Thyroid gland (tissue), 4 donors: ENCODE results near the gene EPHX1. TPM values are rescaled to one million over a fixed set of nuclear protein-coding genes. Genes with fewer than 3 reads are reported as not detected.

ENCODE experiments used
- DNase-seq, 2 donors: peaks; one replicate each; pipeline ENCODE4 v3.0.0-alpha.2; 2019
- H3K27ac ChIP-seq, 3 donors: fragments of 200-600 bp; sonication (generic); 1 replicate in 2 of 3; 2 replicates in 1 of 3; pipeline ENCODE4 v1.5.1; 2016 to 2019; ENCODE audit warnings: mild to moderate bottlenecking in 1 of 3, moderate library complexity in 1 of 3
- H3K27me3 ChIP-seq: fragments of 200-600 bp; sonication (generic); one replicate; pipeline ENCODE4 v1.5.1; 2019
- H3K36me3 ChIP-seq, 2 donors: fragments of 200-600 bp; sonication (generic); one replicate each; pipeline ENCODE4 v1.5.1; 2016 to 2019
- H3K4me1 ChIP-seq, 2 donors: fragments of 200-600 bp; sonication (generic); one replicate each; pipeline ENCODE4 v1.5.1; 2017 to 2019
- H3K4me3 ChIP-seq, 3 donors: fragments of 200-600 bp; sonication (generic); replicated peaks in 1 of 3; 1 replicate in 2 of 3; 2 replicates in 1 of 3; pipeline ENCODE4 v1.5.1; 2016; ENCODE audit warnings: mild to moderate bottlenecking in 1 of 3
- H3K9me3 ChIP-seq: fragments of 200-600 bp; sonication (generic); one replicate; pipeline ENCODE4 v1.5.1; 2017
- CTCF ChIP-seq, 6 experiments: fragments of 200-600 bp in 3 of 6; fragments of 450-650 bp in 3 of 6; sonication (generic) in 3 of 6; IDR thresholded peaks; one replicate each; pipeline ENCODE4 v1.5.1; 2016 to 2019; ENCODE audit warnings: antibody characterized with exemption in 6 of 6, mild to moderate bottlenecking in 2 of 6, inconsistent platforms in 1 of 6, moderate library complexity in 1 of 6
- POLR2A ChIP-seq, 2 donors: fragments of 450-650 bp; IDR thresholded peaks; one replicate each; pipeline ENCODE4 v1.6.1; 2017; ENCODE audit warnings: antibody characterized with exemption in 2 of 2, mild to moderate bottlenecking in 2 of 2, moderate library complexity in 1 of 2
- WGBS, 2 donors: methylation state at CpG; one replicate each; pipeline ENCODE4 v1.1.5; 2017; 5-methylcytosine and 5-hydroxymethylcytosine counted together
- intact Hi-C: fragments of 100-400 bp; cut with DNase I; formaldehyde crosslinking; loops from one replicate; pipeline ENCODE4 v1.15.1; 2023
- total RNA-seq, 4 donors: library from RNA; depleted of rRNA; stranded (reverse); fragments of >200 nt; gene quantifications; one replicate each; pipeline ENCODE4 v1.2.3, GENCODE V29; 2016

The EPHX1 gene
- total RNA-seq, 4 donors from 2014 or later = 297 to 533 (median 441) TPM

- Histone ChIP-seq H3K27me3 (no peaks in the 10 kb centered on the region), H3K9me3 (no peaks in the 10 kb centered on the region), H3K27ac (no peak overlapping the region), H3K4me3 (no peak overlapping the region), H3K4me1 (no peaks in the 10 kb centered on the region), H3K36me3 (peaks cover 15 to 25% of the 10 kb centered on the region in 2 donors)
- intact Hi-C loops = no loop called here
- WGBS, 2 donors = 95 to 97% methylated on average over 7 of the region's 7 CpGs
- no peak for TF ChIP-seq CTCF (IDR thresholded peaks at IDR 0.05)
- no peak for TF ChIP-seq POLR2A (IDR thresholded peaks at IDR 0.05)
- DNase-seq = no peak
Measured at GRCh38 chr1:225850370-225850769, 40.4 kb downstream of the EPHX1 start.

GRCh38 chr1:225851805-225852204 is 41.9 kb downstream of the EPHX1 start:
- H3K27me3 ChIP-seq = no peaks in the 10 kb centered on the region
- H3K4me3 ChIP-seq = no peak overlapping the region
- H3K27ac ChIP-seq = no peak overlapping the region
- intact Hi-C loops = no loop called here
- TF ChIP-seq POLR2A (IDR thresholded peaks at IDR 0.05) (no peak), CTCF (IDR thresholded peaks at IDR 0.05) (no peak)
- WGBS, 2 donors = 64 to 82% methylated on average over 4 of the region's 4 CpGs
- H3K9me3 ChIP-seq = no peaks in the 10 kb centered on the region
- DNase-seq = no peak
- H3K36me3 ChIP-seq = peaks cover 11 to 12% of the 10 kb centered on the region in 2 donors
- no peaks in the 10 kb centered on the region for H3K4me1 ChIP-seq

GRCh38 chr1:225852413-225853124 is 42.6 kb downstream of the EPHX1 start:
- DNase-seq = no peak
- intact Hi-C loops = no loop called here
- Histone ChIP-seq H3K36me3 (peaks cover 6 to 7% of the 10 kb centered on the region in 2 donors), H3K27ac (no peak overlapping the region), H3K27me3 (no peaks in the 10 kb centered on the region), H3K4me3 (no peak overlapping the region), H3K4me1 (no peaks in the 10 kb centered on the region), H3K9me3 (no peaks in the 10 kb centered on the region)
- no peak for TF ChIP-seq CTCF (IDR thresholded peaks at IDR 0.05)
- TF ChIP-seq POLR2A (IDR thresholded peaks at IDR 0.05) = no peak
- WGBS, 2 donors = 94% methylated on average over 13 of the region's 13 CpGs

- Histone ChIP-seq H3K4me1 (no peaks in the 10 kb centered on the region), H3K36me3 (peaks cover 6% of the 10 kb centered on the region in 2 donors), H3K27ac (no peak overlapping the region), H3K27me3 (no peaks in the 10 kb centered on the region), H3K9me3 (no peaks in the 10 kb centered on the region), H3K4me3 (no peak overlapping the region)
- intact Hi-C loops = no loop called here
- TF ChIP-seq CTCF (IDR thresholded peaks at IDR 0.05) (no peak), POLR2A (IDR thresholded peaks at IDR 0.05) (no peak)
- WGBS, 2 donors = 90 to 96% methylated on average over 10 to 12 of the region's 12 CpGs
- DNase-seq = no peak
Measured at GRCh38 chr1:225853441-225853840, 43.5 kb downstream of the EPHX1 start.

GRCh38 chr1:225855503-225856300 is 45.8 kb downstream of the EPHX1 start:
- TF ChIP-seq POLR2A (IDR thresholded peaks at IDR 0.05) (no peak), CTCF (IDR thresholded peaks at IDR 0.05) (no peak)
- H3K9me3 ChIP-seq = no peaks in the 10 kb centered on the region
- H3K36me3 ChIP-seq = peaks cover 6 to 16% of the 10 kb centered on the region in 2 donors
- no peak overlapping the region for H3K4me3 ChIP-seq
- 82 to 83% methylated on average over 10 of the region's 10 CpGs for WGBS, 2 donors
- no peak for DNase-seq
- H3K27me3 ChIP-seq = no peaks in the 10 kb centered on the region
- no peaks in the 10 kb centered on the region for H3K4me1 ChIP-seq
- intact Hi-C loops = no loop called here
- H3K27ac ChIP-seq = no peak overlapping the region
